GM04503 (cell line): ENCODE data around the gene CD300LG.
"Not testable (repeated sequence)": the region's sequence is repeated elsewhere in the genome, so short reads cannot be mapped to it uniquely, and the experiment has no call there.

ENCODE experiments used
- DNase-seq: peaks from one replicate; pipeline ENCODE4 v3.0.0-alpha.2; 2012; ENCODE audit warnings: low read depth

CD300LG gene

DNA sequence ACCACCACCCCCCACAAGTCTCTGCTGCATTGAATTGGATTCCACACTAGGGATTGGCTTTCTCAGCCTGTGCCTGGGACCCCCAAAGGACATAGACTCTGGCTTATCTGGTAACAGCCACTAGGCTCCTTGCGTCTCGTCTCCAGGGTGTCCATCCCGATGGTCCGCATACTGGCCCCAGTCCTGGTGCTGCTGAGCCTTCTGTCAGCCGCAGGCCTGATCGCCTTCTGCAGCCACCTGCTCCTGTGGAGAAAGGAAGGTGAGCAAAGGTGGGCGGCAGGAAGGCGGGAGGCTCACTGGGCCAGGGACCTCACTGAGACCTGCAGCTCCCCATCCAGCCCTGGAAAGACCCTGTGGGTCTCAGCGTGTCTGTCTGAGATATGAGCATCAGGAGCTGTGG, 8.1 kb downstream of the CD300LG start:
- no peak for DNase-seq

DNA sequence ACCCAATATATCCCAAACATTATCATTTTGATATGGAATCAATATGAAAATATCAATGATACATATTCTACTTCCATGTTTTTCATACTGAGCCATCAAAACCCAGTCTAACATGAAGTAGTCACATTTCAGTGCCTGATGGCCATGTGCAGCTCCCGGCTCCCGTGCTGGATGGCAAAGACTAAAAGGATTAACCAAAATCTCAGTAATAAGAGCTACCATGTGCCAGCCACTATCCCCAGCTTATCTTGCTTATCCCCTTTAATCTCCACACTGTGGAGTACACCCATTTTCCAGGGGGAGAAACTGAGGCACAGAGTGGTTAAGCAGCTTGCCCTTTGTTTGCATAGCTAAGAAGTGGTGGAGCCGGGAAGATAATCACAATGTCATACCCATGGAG, 9.2 kb downstream of the CD300LG start:
- no peak for DNase-seq

DNA sequence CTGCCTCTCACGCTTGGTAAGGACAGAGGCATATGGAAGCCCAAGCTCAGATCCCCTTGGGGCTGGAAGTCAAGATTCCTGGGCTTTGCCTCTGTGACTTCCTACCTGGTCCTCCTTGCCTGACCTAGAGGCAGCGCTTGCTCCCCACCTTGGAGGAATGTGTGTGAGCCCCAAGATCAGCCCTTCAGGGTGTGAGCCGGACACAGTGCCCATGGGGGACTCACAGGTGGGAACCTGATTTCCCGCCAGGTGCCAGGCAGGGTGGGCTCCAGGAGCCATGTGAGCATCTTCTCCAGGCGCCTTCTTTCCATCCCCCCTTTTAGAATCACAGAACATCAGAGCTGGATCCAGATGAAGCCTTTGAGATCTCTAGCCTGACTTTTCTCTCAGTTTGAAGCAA, 10.2 kb downstream of the CD300LG start:
- no peak for DNase-seq

DNA sequence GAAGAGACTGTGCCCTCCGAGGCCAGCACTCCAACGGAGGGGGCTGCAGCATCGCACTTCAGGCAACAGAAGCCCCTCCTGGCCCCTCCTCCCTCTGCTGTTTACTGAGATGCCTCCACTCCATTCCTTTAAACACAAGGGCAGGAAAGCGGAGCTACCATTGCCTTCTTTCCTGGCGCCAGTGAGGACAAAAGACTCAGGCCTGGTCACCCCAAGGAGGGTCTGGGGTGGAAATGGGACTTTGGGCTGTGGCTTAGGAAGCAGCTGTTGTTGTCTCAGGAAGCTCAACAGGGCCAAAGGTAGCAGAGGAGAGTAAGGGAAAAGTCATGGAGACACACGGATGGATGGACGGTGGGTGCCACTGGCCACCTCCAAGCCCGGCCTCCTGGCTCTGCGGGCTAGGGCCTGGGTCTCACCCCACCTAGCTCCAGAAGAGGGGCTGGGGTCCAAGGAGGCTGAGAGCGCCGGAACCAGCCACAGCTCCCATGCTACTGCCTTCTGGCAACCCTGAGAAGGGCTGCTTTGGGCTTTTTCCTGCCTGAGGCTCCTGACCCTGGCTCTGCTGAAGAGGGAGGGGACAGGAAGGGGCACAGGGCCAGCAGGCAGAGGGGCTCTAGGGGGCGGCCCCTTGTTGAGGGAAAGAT, 11.1 kb downstream of the CD300LG start:
- no peak for DNase-seq

DNA sequence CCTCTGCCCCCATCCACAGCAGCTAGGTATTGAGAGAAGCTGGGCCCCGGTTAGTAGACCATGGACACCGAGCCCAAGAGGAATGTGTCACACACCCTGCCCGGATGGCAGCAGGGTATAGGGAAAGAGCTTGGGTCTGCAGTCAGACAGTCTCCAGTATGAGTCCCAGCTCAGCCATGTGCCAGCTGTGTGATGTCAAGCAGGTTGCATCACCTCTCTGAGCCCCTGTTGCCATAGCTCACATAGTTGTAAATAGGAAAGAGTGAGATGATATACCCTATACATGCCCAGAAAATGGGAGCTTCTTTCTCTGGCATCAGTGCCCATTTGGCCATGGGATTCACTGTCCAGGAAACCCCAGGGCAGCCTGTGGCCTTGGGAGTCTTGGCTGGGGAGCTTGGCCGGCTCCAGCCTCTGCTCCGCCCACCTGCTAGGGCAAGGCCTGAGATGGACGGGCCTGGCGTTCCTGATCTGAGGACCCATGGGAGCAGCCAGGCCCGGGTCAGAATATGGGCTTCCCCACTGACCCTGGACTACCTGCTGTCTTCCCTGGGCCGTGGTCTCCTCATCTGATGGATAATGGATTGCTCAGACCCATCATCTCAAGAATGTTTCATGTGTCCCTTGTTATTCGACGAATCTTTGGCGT, 13.2 kb downstream of the CD300LG start:
- DNase-seq: no peak

DNA sequence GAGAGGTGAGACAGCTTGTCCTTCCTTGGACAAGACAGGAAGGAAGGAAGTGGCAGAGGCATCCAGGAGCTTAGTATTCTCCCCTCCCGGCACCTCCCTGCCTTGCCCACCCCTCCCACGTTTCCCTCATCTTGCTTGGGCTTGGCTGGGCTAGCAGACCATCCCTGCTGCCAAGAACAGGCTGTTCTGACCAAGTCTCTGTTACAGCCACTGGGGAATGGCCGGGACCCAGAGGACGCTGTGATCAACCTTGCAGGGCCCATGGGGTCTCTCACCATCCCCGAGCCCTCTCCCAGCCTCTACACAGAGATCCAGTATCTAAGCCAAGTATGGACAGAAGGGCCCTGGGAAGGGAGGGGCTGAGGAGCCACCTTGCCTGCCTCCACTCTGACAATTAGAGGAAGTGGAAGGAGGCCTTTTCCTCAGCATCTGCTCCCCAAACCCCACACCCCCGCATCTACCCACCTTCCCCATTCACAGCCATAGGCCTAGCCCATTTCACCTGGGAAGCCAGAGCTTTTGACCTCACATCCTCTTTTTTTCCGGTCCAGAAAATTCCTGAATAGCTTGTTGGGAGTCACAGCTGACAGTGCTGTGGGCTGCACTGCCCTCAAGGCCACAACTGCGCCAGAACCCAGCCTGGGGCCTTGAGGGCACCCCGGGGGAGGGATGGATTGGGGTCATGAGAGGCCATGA, 14.1 kb downstream of the CD300LG start:
- DNase-seq: no peak

DNA sequence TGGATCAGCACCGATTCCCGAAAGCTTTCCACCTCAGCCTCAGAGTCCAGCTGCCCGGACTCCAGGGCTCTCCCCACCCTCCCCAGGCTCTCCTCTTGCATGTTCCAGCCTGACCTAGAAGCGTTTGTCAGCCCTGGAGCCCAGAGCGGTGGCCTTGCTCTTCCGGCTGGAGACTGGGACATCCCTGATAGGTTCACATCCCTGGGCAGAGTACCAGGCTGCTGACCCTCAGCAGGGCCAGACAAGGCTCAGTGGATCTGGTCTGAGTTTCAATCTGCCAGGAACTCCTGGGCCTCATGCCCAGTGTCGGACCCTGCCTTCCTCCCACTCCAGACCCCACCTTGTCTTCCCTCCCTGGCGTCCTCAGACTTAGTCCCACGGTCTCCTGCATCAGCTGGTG, 15.0 kb downstream of the CD300LG start:
- no peak for DNase-seq

DNA sequence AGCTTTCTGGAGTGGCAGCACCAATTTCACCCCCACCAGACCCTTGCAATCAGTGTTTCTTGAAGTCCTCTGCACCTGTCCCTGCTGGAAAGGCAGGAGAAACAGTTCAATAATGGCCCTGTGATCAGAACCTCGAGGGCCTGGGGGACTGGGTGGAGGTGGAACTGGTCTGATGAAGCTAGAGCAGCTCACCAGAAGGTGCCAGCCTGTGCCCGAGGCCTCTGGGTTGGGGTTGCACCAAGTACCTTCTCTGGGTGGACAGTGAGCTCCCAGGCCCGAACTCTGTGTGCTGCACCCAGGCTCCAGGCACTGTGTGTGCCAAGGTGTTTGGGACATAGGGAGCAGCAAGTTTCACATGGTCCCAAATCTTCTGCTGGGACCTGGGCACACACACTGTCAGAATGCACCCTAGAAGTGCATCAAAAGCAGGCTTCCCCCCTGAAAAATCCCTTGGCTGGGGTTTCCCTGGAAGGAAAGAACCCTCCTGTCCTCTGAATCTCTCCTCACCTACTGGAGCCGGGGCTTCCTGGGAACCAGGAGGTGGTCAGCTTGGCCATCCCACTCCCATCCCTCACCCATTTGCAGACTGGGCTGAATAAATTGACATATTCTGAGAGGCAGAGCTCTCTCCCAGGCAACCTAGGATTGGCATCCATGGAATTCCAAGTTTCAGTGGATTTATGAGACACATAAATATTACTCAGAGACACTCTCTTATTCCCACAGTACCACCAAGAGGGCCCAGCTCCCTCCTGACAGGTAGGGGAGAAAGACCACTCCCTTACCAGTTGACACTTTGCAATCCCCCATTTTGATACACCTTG, 17.4 kb downstream of the CD300LG start:
- no peak for DNase-seq

DNA sequence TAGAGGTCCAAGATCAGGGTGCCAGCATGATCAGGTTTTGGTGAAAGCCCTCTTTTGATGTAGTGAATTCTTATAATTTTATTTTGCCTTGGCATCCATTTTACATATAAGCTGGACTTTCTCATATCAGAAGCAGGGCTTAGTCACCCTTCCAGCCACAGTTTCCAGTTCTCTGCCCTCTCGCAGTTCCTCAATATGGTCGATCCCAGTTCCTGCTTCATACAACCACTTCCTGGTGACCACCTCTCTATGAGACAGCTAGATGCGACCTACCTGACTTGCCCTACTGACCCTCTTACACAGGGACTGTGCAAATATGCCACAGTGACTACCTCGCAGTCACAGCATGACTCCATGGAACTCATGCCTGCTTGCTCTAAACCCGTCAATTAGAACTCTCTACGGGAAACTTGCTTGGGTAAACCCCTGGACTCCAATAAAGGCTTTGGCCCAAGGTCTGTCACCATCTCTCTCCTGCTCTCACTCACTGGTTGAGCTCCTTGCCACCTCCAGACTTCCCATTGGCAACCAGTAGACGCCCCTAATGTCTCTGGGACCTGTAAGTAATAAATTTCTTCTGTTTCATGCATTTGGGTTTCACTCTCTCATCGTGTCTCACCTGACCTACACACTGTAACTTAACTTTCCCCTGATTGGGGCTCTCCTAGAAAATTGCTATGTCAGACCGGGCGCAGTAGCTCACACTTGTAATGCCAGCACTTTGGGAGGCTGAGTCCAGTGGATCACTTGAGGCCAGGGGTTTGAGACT, 21.4 kb downstream of the CD300LG start:
- DNase-seq: no peak

DNA sequence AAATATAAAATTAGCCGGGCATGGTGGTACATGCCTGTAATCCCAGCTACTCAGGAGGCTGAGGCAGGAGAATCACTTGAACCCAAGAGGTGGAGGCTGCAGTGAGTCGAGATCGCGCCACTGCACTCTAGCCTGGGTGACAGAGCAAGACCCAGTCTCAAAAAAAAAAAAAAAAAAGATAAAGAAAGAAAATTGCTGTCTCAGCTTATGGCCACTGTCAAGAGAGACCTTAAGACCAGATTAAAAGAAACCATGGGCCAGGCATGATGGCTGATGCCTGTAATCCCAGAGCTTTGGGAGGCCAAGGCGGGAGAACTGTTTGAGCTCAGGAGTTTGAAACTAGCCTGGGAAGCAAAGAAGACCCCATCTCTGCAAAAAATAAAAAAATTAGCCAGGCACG, 22.1 kb downstream of the CD300LG start:
- DNase-seq: not testable (repeated sequence)

DNA sequence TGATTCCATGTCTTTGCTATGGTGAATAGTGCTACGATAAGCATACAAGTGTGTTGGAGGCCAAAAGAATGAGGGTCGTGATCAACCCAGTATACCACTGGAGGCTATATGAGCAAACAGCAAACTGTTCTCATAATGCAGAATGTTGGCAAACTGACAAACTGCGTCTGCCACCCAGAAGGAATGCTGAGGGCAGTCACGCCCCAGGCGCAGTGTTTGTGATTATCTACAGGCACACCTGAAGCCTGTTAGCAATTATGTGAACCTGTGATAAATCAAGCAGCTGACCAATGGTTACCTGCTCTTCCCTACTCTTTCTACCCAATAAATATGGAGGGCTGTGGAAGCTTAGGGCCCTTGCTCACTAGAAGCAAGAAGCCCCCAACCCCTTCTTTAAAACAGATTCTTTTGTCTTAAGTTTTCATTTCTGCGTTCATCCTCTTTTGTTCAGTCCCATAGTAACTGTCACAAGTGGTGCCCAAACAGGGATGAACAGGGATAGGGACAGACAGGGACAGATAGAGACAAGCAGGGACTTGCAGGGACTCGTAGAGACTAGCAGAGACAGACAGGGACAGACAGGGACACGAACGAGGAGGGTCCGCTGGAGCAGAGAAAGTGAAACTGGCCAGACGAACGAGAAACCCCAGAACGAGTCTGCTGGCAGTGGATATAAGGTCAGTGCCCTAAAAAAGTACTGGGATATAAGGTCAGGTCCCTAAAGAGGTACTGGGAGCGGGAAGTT, 25.1 kb downstream of the CD300LG start:
- DNase-seq: no peak

DNA sequence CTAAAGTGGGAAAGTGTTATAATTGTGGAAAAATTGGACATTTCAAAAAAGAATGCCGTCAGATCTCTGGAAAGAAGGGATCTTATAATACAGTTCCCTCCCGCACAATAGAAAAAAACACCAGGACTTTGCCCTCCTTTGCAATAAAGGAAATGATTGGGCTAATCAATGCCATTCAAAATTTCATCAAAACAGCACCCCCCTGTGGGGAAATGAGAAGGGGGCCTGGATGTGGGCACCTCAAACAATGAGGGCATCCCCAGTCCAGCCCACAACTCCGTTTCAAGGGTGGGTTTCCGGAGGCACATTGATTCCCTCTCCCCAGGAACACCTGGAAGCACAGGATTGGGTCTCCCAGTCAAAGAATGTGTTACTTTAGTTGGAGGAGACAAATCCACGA, 26.1 kb downstream of the CD300LG start:
- no peak for DNase-seq

DNA sequence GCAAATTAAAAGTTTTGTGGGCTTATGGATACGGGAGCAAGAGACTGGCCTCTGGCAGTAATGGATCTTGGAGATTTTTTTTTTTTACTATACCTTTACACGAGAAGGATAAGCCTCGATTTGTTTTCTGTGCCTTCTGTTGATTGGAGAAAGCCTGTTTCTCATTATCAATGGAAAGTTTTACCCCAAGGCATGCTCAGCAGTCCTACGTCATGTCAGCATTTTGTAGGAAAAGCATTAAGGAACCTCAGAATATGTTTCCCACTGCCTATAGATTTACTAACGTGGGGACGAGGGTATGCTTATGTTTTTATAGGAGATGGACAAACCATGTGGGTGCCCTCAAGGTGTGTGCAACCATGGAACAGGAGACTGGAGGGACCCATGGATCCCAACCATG, 26.8 kb downstream of the CD300LG start:
- DNase-seq: no peak

DNA sequence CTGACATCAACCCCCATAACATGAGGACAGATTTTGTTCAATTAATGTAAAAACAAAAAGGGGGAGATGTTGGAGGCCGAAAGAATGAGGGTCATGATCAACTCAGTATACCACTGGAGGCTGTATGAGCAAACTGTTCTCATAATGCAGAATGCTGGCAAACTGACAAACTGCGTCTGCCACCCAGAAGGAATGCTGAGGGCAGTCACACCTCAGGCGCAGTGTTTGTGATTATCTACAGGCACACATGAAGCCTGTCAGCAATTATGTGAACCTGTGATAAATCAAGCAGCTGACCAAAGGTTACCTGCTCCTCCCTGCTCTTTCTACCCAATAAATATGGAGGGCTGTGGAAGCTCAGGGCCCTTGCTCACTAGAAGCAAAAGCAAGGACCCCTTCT, 27.3 kb downstream of the CD300LG start:
- DNase-seq: no peak

DNA sequence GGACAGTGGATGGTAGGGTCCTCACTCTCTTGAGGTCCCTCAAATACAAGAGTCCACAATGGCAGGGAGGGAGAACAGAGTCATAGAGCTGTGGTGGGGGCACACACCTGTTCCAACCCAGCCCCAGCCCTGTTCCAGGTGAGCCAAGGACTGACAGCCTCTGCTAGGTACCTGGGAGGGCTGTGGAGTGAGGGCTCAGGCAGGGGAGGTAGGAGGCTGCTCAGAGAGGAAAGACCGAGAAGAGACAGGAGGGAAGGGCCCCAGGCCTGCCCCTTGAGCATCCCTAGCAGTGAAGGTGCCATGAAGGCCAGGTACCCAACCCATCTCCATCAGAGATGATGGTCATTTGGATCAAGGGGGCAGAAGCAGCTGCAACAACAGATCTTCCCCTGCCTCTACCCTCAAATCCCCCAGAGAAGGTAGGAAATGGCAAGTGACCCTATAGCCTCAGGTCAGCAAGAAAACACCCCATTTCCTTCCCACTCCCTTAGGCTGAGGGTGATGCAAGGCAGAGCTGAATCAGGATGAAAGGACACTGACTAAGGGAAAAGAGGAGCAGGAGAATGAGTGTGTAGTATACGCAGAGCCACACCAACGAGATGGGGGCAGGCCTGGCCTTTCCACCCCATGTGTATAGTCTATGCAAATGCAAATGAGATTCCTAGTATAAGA, 28.6 kb downstream of the CD300LG start:
- no peak for DNase-seq

DNA sequence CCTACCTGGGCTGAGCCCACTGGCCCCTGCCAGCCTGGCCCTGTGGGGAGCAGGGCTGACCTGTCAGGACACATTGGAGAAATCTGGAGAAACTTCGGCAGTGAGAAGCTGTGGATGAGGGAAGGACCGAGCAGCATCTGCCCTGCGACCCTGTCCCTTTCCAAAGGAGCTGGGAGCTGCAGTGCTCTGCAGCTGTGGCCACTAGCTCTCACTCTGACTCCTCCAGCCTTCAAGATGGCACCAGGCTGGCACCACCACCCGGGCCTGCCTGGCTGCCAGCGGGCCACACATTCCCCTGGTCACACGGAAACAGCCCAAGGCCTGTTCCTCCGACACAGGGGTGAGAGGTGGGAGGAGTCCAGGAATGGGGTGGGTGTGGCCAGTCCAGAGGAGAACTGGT, 30.1 kb downstream of the CD300LG start:
- DNase-seq: no peak

DNA sequence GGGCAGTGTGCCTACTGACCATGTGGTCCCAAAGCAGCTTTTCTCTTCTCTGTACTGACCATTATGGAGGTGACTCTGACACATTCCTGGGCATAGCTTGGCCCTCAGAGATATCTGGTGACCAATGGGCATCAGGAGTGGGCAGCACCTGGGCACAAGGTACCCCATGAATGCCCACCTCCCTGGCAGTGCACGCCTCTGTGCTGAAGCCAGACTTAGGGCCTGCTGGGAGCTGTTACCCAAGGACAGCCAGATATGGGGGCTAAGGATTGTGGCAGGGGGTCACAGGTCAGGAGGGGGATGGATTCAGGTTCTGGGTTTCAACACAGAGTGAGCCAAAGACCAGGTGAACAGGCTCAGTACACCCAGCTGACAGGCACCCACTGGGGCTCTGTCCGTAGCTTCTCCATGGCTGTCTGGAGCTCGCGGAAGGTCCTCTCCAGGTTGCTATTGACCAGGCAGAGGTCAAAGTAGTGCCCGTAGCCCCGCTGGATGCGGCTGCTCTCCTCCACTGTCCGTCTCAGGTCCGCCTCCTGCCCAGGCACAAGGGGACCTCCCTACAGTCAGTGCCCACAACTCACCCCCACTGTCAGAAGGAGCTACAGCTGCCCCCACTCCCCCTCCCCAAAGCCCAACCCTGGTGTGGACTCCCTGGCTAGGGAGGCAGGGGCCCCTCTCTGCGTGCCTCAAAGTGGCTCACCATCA, 30.6 kb downstream of the CD300LG start:
- DNase-seq: no peak

DNA sequence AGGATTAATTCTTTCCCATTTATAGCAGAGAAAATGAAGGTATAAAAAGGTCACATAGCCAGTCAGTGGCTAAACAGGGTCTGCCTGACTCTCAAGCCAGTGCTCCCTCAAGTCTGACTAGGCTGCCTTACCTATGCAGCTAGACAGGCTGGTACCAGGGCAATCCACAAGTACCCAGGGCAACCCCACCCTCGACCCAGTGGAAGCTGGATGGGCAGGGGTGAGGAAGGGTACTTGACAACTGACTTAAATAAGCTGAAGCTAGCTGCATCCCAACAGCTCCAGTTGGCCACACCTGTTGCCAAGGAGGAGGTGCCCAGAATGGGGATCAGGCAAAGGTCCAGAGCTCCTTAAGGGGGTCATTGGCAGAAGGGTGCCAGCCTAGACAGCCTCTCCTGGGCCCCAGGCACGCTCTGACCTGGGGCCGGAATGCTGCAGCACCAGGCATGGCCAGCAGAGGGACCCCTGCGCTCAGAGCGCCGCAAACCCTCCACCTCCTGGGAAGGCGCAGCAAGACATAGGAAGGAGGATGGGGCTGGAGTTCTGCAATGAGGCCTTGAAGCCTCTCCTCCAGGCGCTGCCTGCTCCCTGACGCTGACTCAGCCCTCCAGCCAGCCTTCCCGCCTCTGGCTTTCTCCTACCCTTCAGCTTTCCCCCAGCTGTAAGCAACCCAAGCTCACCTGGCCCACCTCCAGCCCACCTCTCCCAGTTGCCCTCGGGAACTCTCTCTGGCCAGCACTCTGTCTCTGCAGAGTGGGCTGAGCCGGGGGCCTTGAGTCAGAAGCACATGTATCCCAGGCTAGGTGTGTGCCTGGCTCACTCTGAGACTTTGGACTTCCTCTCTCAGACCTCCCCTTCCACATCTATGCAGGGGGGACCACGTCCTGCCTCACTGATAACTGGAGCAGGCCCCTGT, 31.5 kb downstream of the CD300LG start:
- DNase-seq: peak; percentile 51
